HEK293T (cell line): ENCODE measurements around the gene LSM12.

Experiments
- FOXM1 ChIP-seq: fragments of 450-650 bp; IDR thresholded peaks from 2 replicates; pipeline ENCODE4 v1.6.1; 2017; ENCODE audit warnings: mild to moderate bottlenecking, borderline replicate concordance
- PKNOX1 ChIP-seq: fragments of 450-650 bp; IDR thresholded peaks from 2 replicates; pipeline ENCODE4 v1.6.1; 2016
- TARDBP ChIP-seq: fragments of 450-650 bp; IDR thresholded peaks from 2 replicates; pipeline ENCODE4 v1.6.1; 2016

GRCh38 chr17:43998552-43998951, 67.9 kb downstream of the LSM12 start:
- TF ChIP-seq PKNOX1 (no peak), FOXM1 (no peak), TARDBP (no peak)
